Fibroblast of lung (primary cell): ENCODE data around the gene ISL1. TPM values are rescaled to one million over a fixed set of nuclear protein-coding genes. Genes with fewer than 3 reads are reported as not detected.

Source experiments
- DNase-seq, 2 donors: peaks; one replicate each; pipeline versions ENCODE4 v3.0.0 to v3.0.0-alpha.2; 2010; ENCODE audit warnings: low read depth in 2 of 2
- H2AFZ ChIP-seq: 2 replicates; pipeline ENCODE4 v1.5.1; 2012; ENCODE audit warnings: low read length, control low read depth, inconsistent platforms
- H3K27ac ChIP-seq: 2 replicates; pipeline ENCODE4 v1.5.1; 2011; ENCODE audit warnings: low read length, control low read depth; ENCODE audit not compliant: insufficient read depth
- H3K27me3 ChIP-seq: 2 replicates; pipeline ENCODE4 v1.5.1; 2011; ENCODE audit warnings: mild to moderate bottlenecking, low read length; ENCODE audit not compliant: control insufficient read depth, insufficient read depth
- H3K36me3 ChIP-seq: 2 replicates; pipeline ENCODE4 v1.5.1; 2011; ENCODE audit warnings: low read length; ENCODE audit not compliant: control insufficient read depth, insufficient read depth
- H3K4me1 ChIP-seq: 2 replicates; pipeline ENCODE4 v1.5.1; 2011; ENCODE audit warnings: low read length; ENCODE audit not compliant: control insufficient read depth, insufficient read depth; ENCODE audit errors: extremely low read depth
- H3K4me2 ChIP-seq: 2 replicates; pipeline ENCODE4 v1.5.1; 2011; ENCODE audit warnings: low read length, control low read depth; ENCODE audit not compliant: insufficient read depth; ENCODE audit errors: extremely low read depth
- H3K4me3 ChIP-seq, 4 experiments: fragments of 200-600 bp in 1 of 4; sonication (generic) in 1 of 4; replicated peaks in 1 of 4; 2 replicates each; pipeline ENCODE4 v1.5.1; 2011 to 2016; ENCODE audit warnings: low read length in 4 of 4, low read depth in 3 of 4, mild to moderate bottlenecking in 3 of 4, control low read depth in 2 of 4, inconsistent platforms in 1 of 4, mixed read lengths in 1 of 4; ENCODE audit not compliant: insufficient read depth in 1 of 4; ENCODE audit errors: control extremely low read depth in 1 of 4
- H3K79me2 ChIP-seq: 2 replicates; pipeline ENCODE4 v1.5.1; 2012; ENCODE audit warnings: mild to moderate bottlenecking, low read length, inconsistent platforms; ENCODE audit not compliant: control insufficient read depth, insufficient read depth
- H3K9ac ChIP-seq: 2 replicates; pipeline ENCODE4 v1.5.1; 2011; ENCODE audit warnings: mild to moderate bottlenecking, low read length, control low read depth; ENCODE audit not compliant: insufficient read depth
- H3K9me3 ChIP-seq: 2 replicates; pipeline ENCODE4 v1.5.1; 2012; ENCODE audit warnings: low read depth, low read length; ENCODE audit not compliant: control insufficient read depth, insufficient read depth
- H4K20me1 ChIP-seq: 2 replicates; pipeline ENCODE4 v1.5.1; 2011; ENCODE audit warnings: low read length; ENCODE audit not compliant: control insufficient read depth, insufficient read depth; ENCODE audit errors: extremely low read depth
- EZH2 ChIP-seq: IDR thresholded peaks from 2 replicates; pipeline ENCODE4 v1.5.1; 2012; ENCODE audit warnings: low read length, control low read depth, mild to moderate bottlenecking; ENCODE audit errors: missing control alignments
- polyA plus RNA-seq, 2 donors: library from polyadenylated mRNA; depleted of rRNA in 1 of 2; stranded (reverse) in 1 of 2; unstranded in 1 of 2; fragments of >200 nt; gene quantifications; 2 replicates each; pipeline ENCODE4 v1.2.1, GENCODE V29; 2011 to 2012; ENCODE audit warnings: missing spikeins in 1 of 2
- total RNA-seq: library from RNA; depleted of rRNA; stranded (reverse); fragments of >200 nt; gene quantifications from 2 replicates; pipeline ENCODE4 v1.2.1, GENCODE V29; 2014
- TF ChIP-seq, protein P1 (sequence below), 2 donors: IDR thresholded peaks in 1 of 2; conservative IDR thresholded peaks in 1 of 2; 1 replicate in 1 of 2; 2 replicates in 1 of 2; pipeline ENCODE4 v1.5.1; 2011 to 2012; ENCODE audit warnings: low read length in 2 of 2, control low read depth in 1 of 2, inconsistent platforms in 1 of 2, low read depth in 1 of 2, mild to moderate bottlenecking in 1 of 2

The ISL1 gene
- total and polyA plus RNA-seq, 2 donors (not counting 1 experiment from before 2014, with no cell fraction given): 0.07 TPM; not detected in 1

DNA sequence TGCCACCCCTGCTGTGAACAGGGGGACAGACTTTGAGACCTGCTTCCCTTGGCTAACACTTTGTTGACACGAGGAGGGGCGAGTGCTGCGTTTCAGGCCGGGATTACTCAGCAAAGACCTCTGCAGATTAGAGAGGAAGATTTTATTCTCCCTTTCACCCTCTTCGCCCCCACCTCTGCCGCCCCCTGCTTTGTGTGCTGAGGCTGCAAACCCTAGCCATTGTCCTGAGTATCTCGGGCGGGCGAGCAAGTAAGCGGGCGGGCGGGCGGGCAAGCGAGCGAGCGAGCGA is 6.0 kb downstream of the ISL1 start:
- H3K27me3 ChIP-seq: peaks cover 18% of the 10 kb centered on the region
- H3K4me3 ChIP-seq: no peak overlapping the region
- H3K36me3 ChIP-seq: no peaks in the 10 kb centered on the region
- no peak overlapping the region for H2AFZ ChIP-seq
- no peak overlapping the region for H3K9ac ChIP-seq
- H3K79me2 ChIP-seq: no peaks in the 10 kb centered on the region
- no peak overlapping the region for H3K4me2 ChIP-seq
- no peak for DNase-seq
- H3K27ac ChIP-seq: no peak overlapping the region
- H3K4me1 ChIP-seq: no peaks in the 10 kb centered on the region
- no peak for TF ChIP-seq EZH2
- TF ChIP-seq, protein P1, sequence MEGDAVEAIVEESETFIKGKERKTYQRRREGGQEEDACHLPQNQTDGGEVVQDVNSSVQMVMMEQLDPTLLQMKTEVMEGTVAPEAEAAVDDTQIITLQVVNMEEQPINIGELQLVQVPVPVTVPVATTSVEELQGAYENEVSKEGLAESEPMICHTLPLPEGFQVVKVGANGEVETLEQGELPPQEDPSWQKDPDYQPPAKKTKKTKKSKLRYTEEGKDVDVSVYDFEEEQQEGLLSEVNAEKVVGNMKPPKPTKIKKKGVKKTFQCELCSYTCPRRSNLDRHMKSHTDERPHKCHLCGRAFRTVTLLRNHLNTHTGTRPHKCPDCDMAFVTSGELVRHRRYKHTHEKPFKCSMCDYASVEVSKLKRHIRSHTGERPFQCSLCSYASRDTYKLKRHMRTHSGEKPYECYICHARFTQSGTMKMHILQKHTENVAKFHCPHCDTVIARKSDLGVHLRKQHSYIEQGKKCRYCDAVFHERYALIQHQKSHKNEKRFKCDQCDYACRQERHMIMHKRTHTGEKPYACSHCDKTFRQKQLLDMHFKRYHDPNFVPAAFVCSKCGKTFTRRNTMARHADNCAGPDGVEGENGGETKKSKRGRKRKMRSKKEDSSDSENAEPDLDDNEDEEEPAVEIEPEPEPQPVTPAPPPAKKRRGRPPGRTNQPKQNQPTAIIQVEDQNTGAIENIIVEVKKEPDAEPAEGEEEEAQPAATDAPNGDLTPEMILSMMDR (conservative IDR thresholded peaks at IDR 0.05 in 1 of 2, IDR thresholded peaks at IDR 0.05 in 1 of 2; ENCODE audit: low read depth in 1 of 2, low read length in 2 of 2): no peak
- no peaks in the 10 kb centered on the region for H4K20me1 ChIP-seq
- H3K9me3 ChIP-seq: no peaks in the 10 kb centered on the region

DNA sequence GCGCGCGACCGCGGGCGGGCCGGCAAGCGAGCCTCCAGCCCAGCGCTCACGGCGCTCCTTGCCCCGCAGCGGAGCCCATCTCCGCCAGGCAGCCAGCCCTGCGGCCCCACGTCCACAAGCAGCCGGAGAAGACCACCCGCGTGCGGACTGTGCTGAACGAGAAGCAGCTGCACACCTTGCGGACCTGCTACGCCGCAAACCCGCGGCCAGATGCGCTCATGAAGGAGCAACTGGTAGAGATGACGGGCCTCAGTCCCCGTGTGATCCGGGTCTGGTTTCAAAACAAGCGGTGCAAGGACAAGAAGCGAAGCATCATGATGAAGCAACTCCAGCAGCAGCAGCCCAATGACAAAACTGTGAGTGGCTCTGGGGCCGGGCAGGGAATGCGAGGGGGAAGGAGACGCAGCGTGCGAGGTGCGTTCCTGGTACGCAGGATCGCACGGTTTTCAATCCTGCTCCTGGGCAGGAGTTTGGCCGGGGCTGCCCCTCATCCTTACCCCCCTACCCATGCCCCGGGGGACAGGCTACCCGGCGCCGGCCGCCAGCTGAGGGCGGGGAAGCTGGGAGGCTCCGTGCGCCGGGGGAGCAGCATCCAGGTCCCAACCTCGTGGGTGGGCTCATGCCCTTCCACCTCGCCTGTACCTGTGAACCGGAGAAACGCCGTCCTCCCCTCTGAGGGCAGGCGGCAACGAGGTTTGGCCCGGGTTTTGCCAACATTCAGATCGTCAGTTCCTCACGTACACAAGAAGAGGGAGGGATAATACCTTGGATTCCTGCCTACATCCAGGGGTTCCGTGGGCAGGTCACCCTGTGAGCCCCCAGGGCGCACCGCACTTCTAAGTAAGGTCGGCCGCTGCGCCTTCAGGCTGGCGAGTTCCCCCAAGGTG is 6.6 kb downstream of the ISL1 start:
- Histone ChIP-seq H3K27me3 (peaks cover 15% of the 10 kb centered on the region), H4K20me1 (no peaks in the 10 kb centered on the region), H3K4me1 (no peaks in the 10 kb centered on the region), H3K9me3 (no peaks in the 10 kb centered on the region), H3K9ac (no peak overlapping the region), H2AFZ (peak overlapping the region; percentile 6), H3K4me3 (peak overlapping the region in 1 of 4 experiments; percentile 11), H3K79me2 (no peaks in the 10 kb centered on the region), H3K27ac (no peak overlapping the region), H3K36me3 (no peaks in the 10 kb centered on the region), H3K4me2 (no peak overlapping the region)
- no peak for DNase-seq
- TF ChIP-seq EZH2: no peak
- TF ChIP-seq, protein P1 (conservative IDR thresholded peaks at IDR 0.05 in 1 of 2, IDR thresholded peaks at IDR 0.05 in 1 of 2; ENCODE audit: low read depth in 1 of 2, low read length in 2 of 2): no peak

DNA sequence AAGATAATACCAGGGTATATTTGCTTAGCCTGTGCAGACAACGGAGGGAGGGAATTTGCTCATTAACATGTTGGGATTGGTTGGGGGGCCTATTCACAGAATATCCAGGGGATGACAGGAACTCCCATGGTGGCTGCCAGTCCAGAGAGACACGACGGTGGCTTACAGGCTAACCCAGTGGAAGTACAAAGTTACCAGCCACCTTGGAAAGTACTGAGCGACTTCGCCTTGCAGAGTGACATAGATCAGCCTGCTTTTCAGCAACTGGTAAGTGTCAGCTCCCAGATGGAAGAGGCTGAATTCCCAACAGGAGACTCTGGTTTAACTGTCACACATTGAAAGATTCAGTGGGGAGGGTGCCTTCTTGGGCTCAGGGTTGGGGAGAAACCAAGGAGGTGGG is 7.9 kb downstream of the ISL1 start:
- no peak overlapping the region for H3K4me2 ChIP-seq
- peaks cover 15% of the 10 kb centered on the region for H3K27me3 ChIP-seq
- H3K79me2 ChIP-seq: no peaks in the 10 kb centered on the region
- H3K9ac ChIP-seq: no peak overlapping the region
- H3K4me1 ChIP-seq: no peaks in the 10 kb centered on the region
- H2AFZ ChIP-seq: no peak overlapping the region
- H3K27ac ChIP-seq: no peak overlapping the region
- TF ChIP-seq, protein P1 (conservative IDR thresholded peaks at IDR 0.05 in 1 of 2, IDR thresholded peaks at IDR 0.05 in 1 of 2; ENCODE audit: low read depth in 1 of 2, low read length in 2 of 2): no peak
- TF ChIP-seq EZH2: no peak
- H3K9me3 ChIP-seq: no peaks in the 10 kb centered on the region
- H3K4me3 ChIP-seq: no peak overlapping the region
- no peak for DNase-seq
- H3K36me3 ChIP-seq: no peaks in the 10 kb centered on the region
- H4K20me1 ChIP-seq: no peaks in the 10 kb centered on the region
